HG03439 (cell line): ENCODE data around the gene JARID2.

ENCODE experiments used
- ATAC-seq: cut with Tn5 transposase; IDR thresholded peaks from one replicate; pipeline ENCODE4 v1.9.1; 2021; ENCODE audit warnings: mild to moderate bottlenecking, moderate library complexity; ENCODE audit not compliant: unreplicated experiment

The JARID2 gene

GRCh38 chr6:15481390-15482291 lies 235.8 kb downstream of the JARID2 start:
- ATAC-seq = no peak

GRCh38 chr6:15483060-15483459 lies 237.2 kb downstream of the JARID2 start:
- ATAC-seq = no peak

- ATAC-seq = no peak
Observed at GRCh38 chr6:15484140-15484539, 238.3 kb downstream of the JARID2 start.

- no peak for ATAC-seq
Observed at GRCh38 chr6:15484821-15485220, 239.0 kb downstream of the JARID2 start.

GRCh38 chr6:15485936-15486335 lies 240.1 kb downstream of the JARID2 start:
- ATAC-seq = no peak

GRCh38 chr6:15487262-15487661 lies 241.4 kb downstream of the JARID2 start:
- no peak for ATAC-seq

- ATAC-seq = no peak
Observed at GRCh38 chr6:15489261-15489962, 243.5 kb downstream of the JARID2 start.

- ATAC-seq = no peak
Observed at GRCh38 chr6:15490242-15491100, 244.6 kb downstream of the JARID2 start.

GRCh38 chr6:15491255-15491985 lies 245.6 kb downstream of the JARID2 start:
- ATAC-seq = peak; percentile 74

- no peak for ATAC-seq
Observed at GRCh38 chr6:15491986-15492269, 246.1 kb downstream of the JARID2 start.

- no peak for ATAC-seq
Observed at GRCh38 chr6:15493437-15494168, 247.7 kb downstream of the JARID2 start.

- no peak for ATAC-seq
Observed at GRCh38 chr6:15495375-15495901, 249.6 kb downstream of the JARID2 start.

- ATAC-seq = no peak
Observed at GRCh38 chr6:15496345-15497131, 250.7 kb downstream of the JARID2 start.

GRCh38 chr6:15498640-15499039 lies 252.8 kb downstream of the JARID2 start:
- ATAC-seq = no peak

GRCh38 chr6:15499125-15499524 lies 253.3 kb downstream of the JARID2 start:
- no peak for ATAC-seq

GRCh38 chr6:15499591-15499990 lies 253.7 kb downstream of the JARID2 start:
- ATAC-seq = no peak

- no peak for ATAC-seq
Observed at GRCh38 chr6:15500078-15500740, 254.3 kb downstream of the JARID2 start.
